ENCODE measurements around the gene MCRIP2.
A peak's percentile ranks its signal among the peaks of the same experiment; 100 is the strongest.

- TF ChIP-seq RNF2 (IDR thresholded peaks at IDR 0.05; ENCODE audit: borderline replicate concordance, low read depth, low read length, missing control alignments, poor library complexity, severe bottlenecking) (no peak), TAF1 (IDR thresholded peaks at IDR 0.05; ENCODE audit: low read depth, low read length) (0 out of 2 replicates have a peak, but pooled peaks have one; percentile 22), CTCF (IDR thresholded peaks at IDR 0.05; ENCODE audit: control extremely low read depth in 1 of 3, insufficient read depth in 1 of 3, low read depth in 1 of 3, low read length in 3 of 3) (no peak), POLR2A (IDR thresholded peaks at IDR 0.05; ENCODE audit: control extremely low read depth in 1 of 2, low read depth in 2 of 2, low read length in 2 of 2) (no peak), CHD2 (IDR thresholded peaks at IDR 0.05; ENCODE audit: low read length) (no peak), NRF1 (IDR thresholded peaks at IDR 0.05; ENCODE audit: low read depth, low read length) (no peak), RFX5 (IDR thresholded peaks at IDR 0.05; ENCODE audit: borderline replicate concordance, low read depth, low read length) (no peak)
Observed at GRCh38 chr16:642189-643049, 791 bp downstream of the MCRIP2 start.

All from H1 (cell line).